Suppressor macrophage treated with lipopolysaccharide for 1 hour (primary cell): ENCODE measurements around the gene RAB44.
A peak's percentile ranks its signal among the peaks of the same experiment; 100 is the strongest.
"Not testable (repeated sequence)": the region's sequence is repeated elsewhere in the genome, so short reads cannot be mapped to it uniquely, and the experiment has no call there.

Experiments
- DNase-seq, 3 donors: peaks; one replicate each; pipeline ENCODE4 v3.0.0-alpha.2; 2020 to 2022

Gene RAB44

GRCh38 chr6:36716476-36717093 is 19.0 kb downstream of the RAB44 start:
- DNase-seq, result no peak

GRCh38 chr6:36717231-36717825 is 19.7 kb downstream of the RAB44 start:
- no peak for DNase-seq

- DNase-seq, result no peak
Measured at GRCh38 chr6:36717871-36718540, 20.4 kb downstream of the RAB44 start.

GRCh38 chr6:36718560-36718959 is 20.9 kb downstream of the RAB44 start:
- DNase-seq, result no peak

- no peak for DNase-seq
Measured at GRCh38 chr6:36719126-36719525, 21.5 kb downstream of the RAB44 start.

GRCh38 chr6:36720251-36721141 is 22.9 kb downstream of the RAB44 start:
- DNase-seq, result no peak

GRCh38 chr6:36721369-36722140 is 23.9 kb downstream of the RAB44 start:
- DNase-seq, result no peak

- DNase-seq, result no peak
Measured at GRCh38 chr6:36722365-36722764, 24.7 kb downstream of the RAB44 start.

- DNase-seq, result no peak
Measured at GRCh38 chr6:36722879-36723278, 25.3 kb downstream of the RAB44 start.

- DNase-seq, result not testable (repeated sequence)
Measured at GRCh38 chr6:36723992-36724391, 26.4 kb downstream of the RAB44 start.

- peak; percentile 75 to 86 (median 79) for DNase-seq
Measured at GRCh38 chr6:36724514-36725390, 27.1 kb downstream of the RAB44 start.

GRCh38 chr6:36725581-36725980 is 28.0 kb downstream of the RAB44 start:
- no peak for DNase-seq

GRCh38 chr6:36727505-36728021 is 29.9 kb downstream of the RAB44 start:
- DNase-seq, result peak; percentile 79 to 89 (median 87)

GRCh38 chr6:36728289-36729160 is 30.9 kb downstream of the RAB44 start:
- DNase-seq, result no peak

- peak; percentile 56 to 82 (median 71) for DNase-seq
Measured at GRCh38 chr6:36729161-36729524, 31.5 kb downstream of the RAB44 start.

GRCh38 chr6:36730424-36731380 is 33.1 kb downstream of the RAB44 start:
- no peak for DNase-seq

GRCh38 chr6:36731622-36732310 is 34.1 kb downstream of the RAB44 start:
- DNase-seq, result no peak

GRCh38 chr6:36733300-36733699 is 35.7 kb downstream of the RAB44 start:
- peak in 2 of 3 donors; percentile 38 to 55 for DNase-seq
